ENCODE measurements around the gene ZKSCAN2.

GRCh38 chr16:25270577-25270976 lies 12.9 kb upstream of the ZKSCAN2 start:
- TF ChIP-seq EZH2phosphoT487 (IDR thresholded peaks at IDR 0.05; ENCODE audit: insufficient read depth, low read depth), result no peak
- TF ChIP-seq EZH2 (IDR thresholded peaks at IDR 0.05; ENCODE audit: insufficient read depth, poor library complexity, severe bottlenecking), result no peak

Data from GM23248 (cell line).